SK-N-SH treated with all-trans-retinoic acid at 6 μM for 48 hours (cell line): Measurements from ENCODE around the gene SLC45A3.
A peak's percentile ranks its signal among the peaks of the same experiment; 100 is the strongest.

Experiments
- ATAC-seq: fragments of 200-7000 bp; cut with Tn5 transposase; 3 replicates; pipeline ENCODE4 v1.9.1; 2020; ENCODE audit warnings: mild to moderate bottlenecking, moderate library complexity
- ARNTL ChIP-seq: fragments of 450-650 bp; formaldehyde crosslinking; IDR thresholded peaks from 2 replicates; pipeline ENCODE4 v1.5.0; 2020; ENCODE audit warnings: low read depth, mild to moderate bottlenecking, moderate library complexity, borderline replicate concordance
- BACH2 ChIP-seq: fragments of 250-450 bp; sonication (Bioruptor Pico); IDR thresholded peaks from 2 replicates; pipeline ENCODE4 v1.9.0; 2021; ENCODE audit warnings: mild to moderate bottlenecking, borderline replicate concordance
- CREB5 ChIP-seq: fragments of 250-450 bp; sonication (Bioruptor Pico); IDR thresholded peaks from 2 replicates; pipeline ENCODE4 v1.5.1; 2020; ENCODE audit warnings: low read depth, mild to moderate bottlenecking, moderate library complexity
- CSDC2 ChIP-seq: fragments of 250-450 bp; sonication (Bioruptor Pico); IDR thresholded peaks from 2 replicates; pipeline ENCODE4 v1.5.0; 2020; ENCODE audit warnings: mild to moderate bottlenecking, moderate library complexity
- GLIS3 ChIP-seq: fragments of 250-450 bp; sonication (Bioruptor Pico); IDR thresholded peaks from 2 replicates; pipeline ENCODE4 v1.5.0; 2020; ENCODE audit warnings: mild to moderate bottlenecking, moderate library complexity
- OSR1 ChIP-seq: fragments of 250-450 bp; sonication (Bioruptor Pico); IDR thresholded peaks from 2 replicates; pipeline ENCODE4 v1.8.0; 2022; ENCODE audit warnings: moderate library complexity, mild to moderate bottlenecking, inconsistent platforms
- PATZ1 ChIP-seq: fragments of 250-450 bp; sonication (Bioruptor Pico); IDR thresholded peaks from 2 replicates; pipeline ENCODE4 v1.8.0; 2020; ENCODE audit warnings: mild to moderate bottlenecking, moderate library complexity, borderline replicate concordance
- POU6F1 ChIP-seq: fragments of 250-450 bp; sonication (Bioruptor Pico); IDR thresholded peaks from 2 replicates; pipeline ENCODE4 v1.8.0; 2021; ENCODE audit warnings: low read depth, mild to moderate bottlenecking, moderate library complexity, borderline replicate concordance
- SNAI2 ChIP-seq: fragments of 250-450 bp; sonication (Bioruptor Pico); IDR thresholded peaks from 2 replicates; pipeline ENCODE4 v1.5.0; 2020; ENCODE audit warnings: mild to moderate bottlenecking, moderate library complexity
- TCF4 ChIP-seq: fragments of 250-450 bp; sonication (Bioruptor Pico); IDR thresholded peaks from 2 replicates; pipeline ENCODE4 v1.8.0; 2021; ENCODE audit warnings: mild to moderate bottlenecking, moderate library complexity, borderline replicate concordance
- TOX ChIP-seq: fragments of 250-450 bp; sonication (Bioruptor Pico); IDR thresholded peaks from 2 replicates; pipeline ENCODE4 v1.8.0; 2021; ENCODE audit warnings: mild to moderate bottlenecking, moderate library complexity, borderline replicate concordance
- ZFP30 ChIP-seq: fragments of 450-650 bp; formaldehyde crosslinking; IDR thresholded peaks from 2 replicates; pipeline ENCODE4 v1.5.0; 2022; ENCODE audit warnings: mild to moderate bottlenecking, moderate library complexity
- ZNF565 ChIP-seq: fragments of 450-650 bp; formaldehyde crosslinking; conservative IDR thresholded peaks from 2 replicates; pipeline ENCODE4 v1.5.0; 2020; ENCODE audit warnings: low read depth, mild to moderate bottlenecking, moderate library complexity
- ZNF70 ChIP-seq: fragments of 450-650 bp; formaldehyde crosslinking; IDR thresholded peaks from 2 replicates; pipeline ENCODE4 v1.5.0; 2020; ENCODE audit warnings: mild to moderate bottlenecking, moderate library complexity
- ZNF8 ChIP-seq: fragments of 450-650 bp; formaldehyde crosslinking; IDR thresholded peaks from 2 replicates; pipeline ENCODE4 v1.5.0; 2020; ENCODE audit warnings: mild to moderate bottlenecking, moderate library complexity

SLC45A3 gene

DNA sequence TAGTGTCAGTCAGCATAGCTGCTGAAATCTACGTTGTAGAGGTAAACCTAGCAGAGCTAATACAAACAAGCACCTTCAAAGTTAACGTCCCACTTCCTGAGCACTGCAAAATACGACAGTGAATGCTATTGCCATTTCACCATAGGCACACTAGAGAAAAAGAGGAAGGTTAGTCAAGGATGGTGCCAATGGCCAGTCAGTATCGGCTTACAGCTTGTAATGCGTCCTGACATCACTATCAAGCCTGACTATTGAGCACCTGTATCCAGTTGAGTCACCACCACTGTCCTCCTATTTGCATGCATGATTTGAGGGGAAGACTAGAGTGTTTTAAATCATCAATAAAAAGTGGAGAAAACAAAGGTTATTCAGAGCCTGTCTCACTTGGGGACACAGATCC is 35.3 kb upstream of the SLC45A3 start:
- TF ChIP-seq ZNF70 (CRISPR knock-in tag) (no peak), BACH2 (no peak), ZNF8 (CRISPR knock-in tag) (no peak), ZNF565 (CRISPR knock-in tag) (no peak), OSR1 (CRISPR knock-in tag) (no peak), TOX (CRISPR knock-in tag) (no peak), ARNTL (no peak), CREB5 (CRISPR knock-in tag) (no peak), CSDC2 (no peak), ZFP30 (no peak), POU6F1 (CRISPR knock-in tag) (no peak)
- no peak for ATAC-seq

- TF ChIP-seq GLIS3, result no peak
- no peak for TF ChIP-seq TCF4
- no peak for TF ChIP-seq ZNF565 (CRISPR knock-in tag)
- no peak for ATAC-seq
These were observed 34.6 kb upstream of the SLC45A3 start for GRCh38 chr1:205714906-205715246.

DNA sequence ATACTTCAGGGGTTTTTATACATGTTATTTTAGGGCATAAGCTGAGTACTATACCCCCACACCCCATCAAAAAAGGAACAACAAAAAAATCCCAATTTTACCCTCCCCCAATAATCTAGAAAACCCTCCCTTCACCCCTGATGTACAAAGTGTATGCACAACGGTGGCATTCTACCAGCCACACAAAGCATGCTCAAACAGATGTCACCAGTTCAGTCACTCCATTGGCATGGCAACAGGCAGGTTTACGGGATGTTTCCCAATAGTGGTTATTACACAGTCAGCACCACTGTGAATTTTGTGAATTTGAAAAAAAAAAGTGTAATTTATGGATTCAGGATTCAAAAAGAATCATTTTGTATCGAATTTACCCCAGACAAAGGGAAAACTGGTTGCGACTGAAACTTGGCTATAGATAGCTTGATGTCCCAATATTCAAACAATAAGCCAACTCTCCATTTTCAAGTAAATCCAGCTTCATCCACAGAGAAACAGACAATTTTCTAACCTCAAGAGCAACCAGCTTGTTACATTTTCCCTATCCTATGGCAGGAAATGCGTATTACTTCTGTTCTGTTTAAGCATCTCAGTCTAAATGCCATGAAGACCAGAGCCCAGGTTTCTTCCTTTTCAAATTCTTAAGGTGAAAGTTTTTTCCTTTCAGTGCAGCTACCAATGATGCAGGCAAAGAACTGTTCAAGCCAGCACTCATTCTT is 34.0 kb upstream of the SLC45A3 start:
- ATAC-seq, result no peak
- TF ChIP-seq ZNF8 (CRISPR knock-in tag), result no peak
- TF ChIP-seq PATZ1, result no peak
- TF ChIP-seq POU6F1 (CRISPR knock-in tag), result no peak
- TF ChIP-seq SNAI2 (CRISPR knock-in tag), result no peak
- TF ChIP-seq BACH2, result no peak

GRCh38 chr1:205711105-205712048 is 31.1 kb upstream of the SLC45A3 start:
- TF ChIP-seq CREB5 (CRISPR knock-in tag) (no peak), ZFP30 (peak; percentile 32; the same call in 1 of the 2 replicates), TOX (CRISPR knock-in tag) (peak; percentile 10; the same call in 1 of the 2 replicates), POU6F1 (CRISPR knock-in tag) (peak; percentile 43; the same call in 1 of the 2 replicates), ZNF70 (CRISPR knock-in tag) (peak; percentile 93), CSDC2 (no peak)
- TF ChIP-seq, all 23 proteins: peak for 4
- ATAC-seq, result peak; percentile 88
